Karpas-422 (cell line): ENCODE results near the gene XPNPEP2. TPM values are rescaled to one million over a fixed set of nuclear protein-coding genes. Genes with fewer than 3 reads are reported as not detected.

Experiments used
- DNase-seq: peaks from one replicate; pipeline ENCODE4 v3.0.0-alpha.2; 2015
- H2AFZ ChIP-seq: fragments of 200-600 bp; sonication (generic); 2 replicates; pipeline ENCODE4 v1.6.1; 2014; ENCODE audit warnings: antibody characterized with exemption, low read length, mixed read lengths
- H3K27ac ChIP-seq: fragments of 200-600 bp; sonication (generic); 2 replicates; pipeline ENCODE4 v1.5.1; 2014; ENCODE audit warnings: mild to moderate bottlenecking, low read length, moderate library complexity
- H3K27me3 ChIP-seq: fragments of 200-600 bp; sonication (generic); 2 replicates; pipeline ENCODE4 v1.6.1; 2014; ENCODE audit warnings: low read length, mixed read lengths
- H3K36me3 ChIP-seq: fragments of 200-600 bp; sonication (generic); 2 replicates; pipeline ENCODE4 v1.6.1; 2014; ENCODE audit warnings: low read length, mixed read lengths; ENCODE audit not compliant: insufficient read depth
- H3K4me1 ChIP-seq: fragments of 200-600 bp; sonication (generic); 2 replicates; pipeline ENCODE4 v1.6.1; 2014; ENCODE audit warnings: mild to moderate bottlenecking, low read length, mixed read lengths
- H3K4me2 ChIP-seq: fragments of 200-600 bp; sonication (generic); 2 replicates; pipeline ENCODE4 v1.6.1; 2014; ENCODE audit warnings: low read length, low read depth, mild to moderate bottlenecking; ENCODE audit not compliant: poor library complexity, severe bottlenecking
- H3K4me3 ChIP-seq: fragments of 200-600 bp; sonication (generic); 2 replicates; pipeline ENCODE4 v1.5.1; 2014; ENCODE audit warnings: mild to moderate bottlenecking, antibody characterized with exemption, low read length, mixed read lengths
- H3K79me2 ChIP-seq: fragments of 200-600 bp; sonication (generic); 2 replicates; pipeline ENCODE4 v1.6.1; 2014; ENCODE audit warnings: mild to moderate bottlenecking, low read length, mixed read lengths
- H3K9ac ChIP-seq: fragments of 200-600 bp; sonication (generic); 2 replicates; pipeline ENCODE4 v1.6.0; 2014; ENCODE audit warnings: low read length
- H3K9me2 ChIP-seq: fragments of 200-600 bp; sonication (generic), shearing (Covaris generic); replicated peaks from 2 replicates; pipeline ENCODE4 v1.6.0; 2014; ENCODE audit warnings: mild to moderate bottlenecking, low read length, moderate library complexity; ENCODE audit not compliant: insufficient read depth
- H3K9me3 ChIP-seq: fragments of 300-700, 200-600 bp; sonication (generic); 2 replicates; pipeline ENCODE4 v1.6.1; 2014; ENCODE audit warnings: low read length, mixed read lengths
- H4K20me1 ChIP-seq: fragments of 200-600 bp; sonication (generic); 2 replicates; pipeline ENCODE4 v1.6.1; 2014; ENCODE audit warnings: mild to moderate bottlenecking, antibody characterized with exemption, low read length, low read depth; ENCODE audit not compliant: insufficient read depth
- small RNA-seq: library from RNA; depleted of rRNA; stranded (forward); fragments of <200 nt; gene quantifications from one replicate; pipeline ENCODE3, GENCODE V24; 2014
- total RNA-seq: library from RNA; depleted of rRNA; stranded (reverse); fragments of >200 nt; shearing (Covaris generic); gene quantifications from 2 replicates; pipeline ENCODE4 v1.2.3, GENCODE V29; 2014; ENCODE audit warnings: low replicate concordance; rRNA removed

Gene XPNPEP2
- total RNA-seq, 1 experiment from 2014 or later, result not detected

- Histone ChIP-seq H4K20me1 (no peaks in the 10 kb centered on the region), H3K9me3 (no peaks in the 10 kb centered on the region), H3K9me2 (no peaks in the 10 kb centered on the region), H3K4me3 (no peak overlapping the region), H3K9ac (no peak overlapping the region), H2AFZ (no peak overlapping the region), H3K4me1 (peaks cover 11% of the 10 kb centered on the region), H3K27ac (no peak overlapping the region), H3K27me3 (no peaks in the 10 kb centered on the region), H3K4me2 (no peak overlapping the region), H3K36me3 (0 out of 2 replicates have a peak, but pooled peaks cover 3% of the 10 kb centered on the region), H3K79me2 (no peaks in the 10 kb centered on the region)
- no peak for DNase-seq
Measured at GRCh38 chrX:129808158-129808828, 69.5 kb downstream of the XPNPEP2 start.

DNA sequence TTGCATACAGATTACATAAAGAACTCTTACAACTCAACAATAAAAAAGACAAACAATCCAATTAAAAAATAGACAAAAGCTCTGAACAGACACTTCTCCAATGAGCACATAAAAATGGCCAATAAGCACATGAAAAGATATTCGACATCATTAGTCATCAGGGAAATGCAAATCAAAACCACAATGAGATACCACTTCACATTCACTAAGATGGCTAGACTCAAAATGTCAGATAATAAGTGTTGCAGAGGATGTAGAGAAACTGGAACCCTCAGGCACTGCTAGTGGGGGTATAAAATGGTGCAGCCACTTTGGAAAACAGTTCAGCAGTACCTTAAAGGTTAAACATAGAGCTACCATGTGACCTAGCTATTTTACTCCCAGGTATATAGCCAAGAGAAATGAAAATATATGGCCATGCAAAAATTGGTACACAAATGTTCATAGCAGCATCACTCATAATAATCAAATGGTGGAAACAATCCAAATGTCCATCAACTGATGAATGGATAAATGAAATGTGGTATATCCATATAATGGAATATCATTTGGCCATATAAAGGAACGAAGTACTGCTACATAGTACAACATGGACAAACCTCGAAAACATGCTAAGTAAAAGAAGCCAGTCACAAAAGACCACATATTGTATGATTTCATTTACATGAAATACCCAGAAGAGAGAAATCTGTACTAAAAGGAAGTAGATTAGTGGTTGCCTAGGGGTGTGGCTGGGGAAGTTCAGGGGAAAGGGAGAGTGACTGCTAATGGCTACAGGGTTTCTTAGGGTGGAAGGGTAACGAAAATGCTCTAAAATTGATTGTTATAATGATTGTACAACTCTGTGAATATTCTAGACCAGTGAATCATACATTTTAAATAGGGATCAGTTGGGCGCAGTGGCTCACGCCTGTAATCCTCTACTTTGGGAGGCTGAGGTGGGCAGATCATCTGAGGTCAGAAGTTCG is 70.3 kb downstream of the XPNPEP2 start:
- no peak overlapping the region for H3K9ac ChIP-seq
- no peak overlapping the region for H3K4me2 ChIP-seq
- no peaks in the 10 kb centered on the region for H3K9me3 ChIP-seq
- H4K20me1 ChIP-seq, result no peaks in the 10 kb centered on the region
- no peak for DNase-seq
- peaks cover 11% of the 10 kb centered on the region for H3K4me1 ChIP-seq
- no peaks in the 10 kb centered on the region for H3K79me2 ChIP-seq
- no peaks in the 10 kb centered on the region for H3K27me3 ChIP-seq
- no peak overlapping the region for H3K27ac ChIP-seq
- no peaks in the 10 kb centered on the region for H3K9me2 ChIP-seq
- 0 out of 2 replicates have a peak, but pooled peaks cover 3% of the 10 kb centered on the region for H3K36me3 ChIP-seq
- no peak overlapping the region for H3K4me3 ChIP-seq
- H2AFZ ChIP-seq, result no peak overlapping the region

DNA sequence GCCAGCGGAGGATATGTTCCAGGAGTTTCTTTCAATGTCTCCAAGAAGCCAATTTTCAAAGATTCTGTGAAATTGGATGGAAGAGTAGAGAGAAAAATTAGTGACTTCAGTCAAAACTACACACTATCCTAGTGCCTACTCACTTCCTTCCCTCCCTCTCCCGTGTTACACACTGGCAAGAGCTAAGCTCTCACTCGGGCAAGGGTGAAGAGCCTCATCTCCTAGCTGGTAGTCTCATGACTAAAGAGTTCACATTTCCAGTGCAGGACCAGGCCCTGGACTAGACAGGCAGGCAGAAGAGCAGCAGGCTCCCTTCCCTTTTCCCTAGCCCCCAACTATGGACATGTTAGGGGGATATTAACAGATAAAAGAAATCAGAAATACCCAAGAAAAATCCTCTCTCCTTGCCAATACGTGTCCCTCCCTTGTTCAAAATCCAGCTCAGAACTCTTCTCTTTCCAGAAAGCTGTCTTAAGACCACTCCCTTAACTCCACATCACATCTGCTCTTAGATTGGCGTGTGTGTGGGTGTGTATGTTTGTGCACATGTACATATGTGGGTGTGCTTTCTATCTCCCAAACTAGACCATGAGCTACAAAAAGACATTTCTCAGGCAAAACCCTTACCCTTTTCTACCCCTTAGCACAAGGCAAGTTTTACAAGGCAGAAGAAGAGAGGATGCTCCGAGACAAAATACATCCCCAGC is 75.0 kb downstream of the XPNPEP2 start:
- no peak overlapping the region for H3K27ac ChIP-seq
- no peak overlapping the region for H3K9ac ChIP-seq
- no peaks in the 10 kb centered on the region for H3K27me3 ChIP-seq
- no peak for DNase-seq
- peaks cover 7% of the 10 kb centered on the region for H3K4me1 ChIP-seq
- no peaks in the 10 kb centered on the region for H3K9me2 ChIP-seq
- H4K20me1 ChIP-seq, result no peaks in the 10 kb centered on the region
- no peaks in the 10 kb centered on the region for H3K9me3 ChIP-seq
- peaks cover 11% of the 10 kb centered on the region; the same call in 1 of the 2 replicates for H3K36me3 ChIP-seq
- H3K4me2 ChIP-seq, result no peak overlapping the region
- no peak overlapping the region for H2AFZ ChIP-seq
- no peaks in the 10 kb centered on the region for H3K79me2 ChIP-seq
- no peak overlapping the region for H3K4me3 ChIP-seq

- H4K20me1 ChIP-seq, result no peaks in the 10 kb centered on the region
- H3K4me1 ChIP-seq, result no peaks in the 10 kb centered on the region
- no peaks in the 10 kb centered on the region for H3K9me2 ChIP-seq
- no peak for DNase-seq
- H3K9me3 ChIP-seq, result no peaks in the 10 kb centered on the region
- no peak overlapping the region for H3K27ac ChIP-seq
- H2AFZ ChIP-seq, result no peak overlapping the region
- peaks cover 11% of the 10 kb centered on the region for H3K36me3 ChIP-seq
- no peaks in the 10 kb centered on the region for H3K79me2 ChIP-seq
- H3K27me3 ChIP-seq, result no peaks in the 10 kb centered on the region
- H3K9ac ChIP-seq, result no peak overlapping the region
- no peak overlapping the region for H3K4me2 ChIP-seq
- H3K4me3 ChIP-seq, result no peak overlapping the region
Measured at GRCh38 chrX:129818123-129818522, 79.3 kb downstream of the XPNPEP2 start.

Small RNA genes within 50 kb of the gene (small RNA-seq; reads per million reads assigned to genes)
- not detected for gene RF00017

Other genes with a start within 250 kb of the XPNPEP2 start
- not detected in 2 replicates for gene SMARCA1, start 215.5 kb upstream of the XPNPEP2 start, total RNA-seq
- 5.5 and 8.1 TPM in 2 replicates for gene OCRL, start 198.7 kb upstream of the XPNPEP2 start, total RNA-seq
- not detected in 2 replicates for gene APLN, start 84.0 kb upstream of the XPNPEP2 start, total RNA-seq
- gene SASH3, start 41.0 kb downstream of the XPNPEP2 start, total RNA-seq, result 63.0 and 103 TPM in 2 replicates
- gene ZDHHC9, start 104.9 kb downstream of the XPNPEP2 start, total RNA-seq, result 15.2 and 18.4 TPM in 2 replicates
- gene UTP14A, start 167.2 kb downstream of the XPNPEP2 start, total RNA-seq, result 14.0 and 34.2 TPM in 2 replicates
- 3.5 and 5.3 TPM in 2 replicates for gene BCORL1, start 243.7 kb downstream of the XPNPEP2 start, total RNA-seq